ENCODE data around the gene TPX2. TPM values are rescaled to one million over a fixed set of nuclear protein-coding genes. Genes with fewer than 3 reads are reported as not detected.

TPX2 gene
- total RNA-seq, 1 donor: 18.5 TPM

DNA sequence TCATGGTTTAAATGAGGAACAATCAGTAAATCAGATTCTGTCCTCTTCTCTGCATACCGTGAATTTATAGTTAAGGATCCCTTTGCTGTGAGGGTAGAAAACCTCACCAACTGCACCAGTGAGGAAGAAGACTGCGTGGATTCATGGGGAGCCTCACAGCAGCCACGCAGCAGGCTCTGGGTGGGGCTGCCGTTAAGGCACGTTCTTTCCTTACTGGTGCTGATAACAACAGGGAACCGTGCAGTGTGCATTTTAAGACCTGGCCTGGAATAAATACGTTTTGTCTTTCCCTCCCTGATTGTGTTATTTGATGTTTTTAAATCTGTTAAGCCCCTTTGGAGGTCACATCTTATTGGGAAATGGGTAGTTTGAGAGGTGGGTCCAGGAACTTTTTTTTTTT lies 62.4 kb downstream of the TPX2 start:
- Histone ChIP-seq H3K9me3 (ENCODE audit: low read depth, low read length) (no peaks in the 10 kb centered on the region), H3K4me3 (ENCODE audit: insufficient read depth, low read length) (no peak overlapping the region), H3K4me2 (ENCODE audit: insufficient read depth, low read length) (no peak overlapping the region), H3K27me3 (ENCODE audit: insufficient read depth, low read length) (no peaks in the 10 kb centered on the region), H3K36me3 (ENCODE audit: insufficient read depth, low read length) (peaks cover 71% of the 10 kb centered on the region), H3K79me2 (ENCODE audit: insufficient read depth, low read length) (no peaks in the 10 kb centered on the region), H2AFZ (ENCODE audit: low read length) (no peak overlapping the region), H4K20me1 (ENCODE audit: insufficient read depth, low read length) (no peaks in the 10 kb centered on the region), H3K4me1 (ENCODE audit: insufficient read depth, low read length) (peaks cover 7% of the 10 kb centered on the region), H3K27ac (ENCODE audit: low read depth, low read length) (no peak overlapping the region)
- TF ChIP-seq, protein P1, sequence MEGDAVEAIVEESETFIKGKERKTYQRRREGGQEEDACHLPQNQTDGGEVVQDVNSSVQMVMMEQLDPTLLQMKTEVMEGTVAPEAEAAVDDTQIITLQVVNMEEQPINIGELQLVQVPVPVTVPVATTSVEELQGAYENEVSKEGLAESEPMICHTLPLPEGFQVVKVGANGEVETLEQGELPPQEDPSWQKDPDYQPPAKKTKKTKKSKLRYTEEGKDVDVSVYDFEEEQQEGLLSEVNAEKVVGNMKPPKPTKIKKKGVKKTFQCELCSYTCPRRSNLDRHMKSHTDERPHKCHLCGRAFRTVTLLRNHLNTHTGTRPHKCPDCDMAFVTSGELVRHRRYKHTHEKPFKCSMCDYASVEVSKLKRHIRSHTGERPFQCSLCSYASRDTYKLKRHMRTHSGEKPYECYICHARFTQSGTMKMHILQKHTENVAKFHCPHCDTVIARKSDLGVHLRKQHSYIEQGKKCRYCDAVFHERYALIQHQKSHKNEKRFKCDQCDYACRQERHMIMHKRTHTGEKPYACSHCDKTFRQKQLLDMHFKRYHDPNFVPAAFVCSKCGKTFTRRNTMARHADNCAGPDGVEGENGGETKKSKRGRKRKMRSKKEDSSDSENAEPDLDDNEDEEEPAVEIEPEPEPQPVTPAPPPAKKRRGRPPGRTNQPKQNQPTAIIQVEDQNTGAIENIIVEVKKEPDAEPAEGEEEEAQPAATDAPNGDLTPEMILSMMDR (IDR thresholded peaks at IDR 0.05; ENCODE audit: extremely low read depth, low read depth, low read length): no peak
- no peak for DNase-seq (ENCODE audit: insufficient read length, low spot score, missing footprints)

DNA sequence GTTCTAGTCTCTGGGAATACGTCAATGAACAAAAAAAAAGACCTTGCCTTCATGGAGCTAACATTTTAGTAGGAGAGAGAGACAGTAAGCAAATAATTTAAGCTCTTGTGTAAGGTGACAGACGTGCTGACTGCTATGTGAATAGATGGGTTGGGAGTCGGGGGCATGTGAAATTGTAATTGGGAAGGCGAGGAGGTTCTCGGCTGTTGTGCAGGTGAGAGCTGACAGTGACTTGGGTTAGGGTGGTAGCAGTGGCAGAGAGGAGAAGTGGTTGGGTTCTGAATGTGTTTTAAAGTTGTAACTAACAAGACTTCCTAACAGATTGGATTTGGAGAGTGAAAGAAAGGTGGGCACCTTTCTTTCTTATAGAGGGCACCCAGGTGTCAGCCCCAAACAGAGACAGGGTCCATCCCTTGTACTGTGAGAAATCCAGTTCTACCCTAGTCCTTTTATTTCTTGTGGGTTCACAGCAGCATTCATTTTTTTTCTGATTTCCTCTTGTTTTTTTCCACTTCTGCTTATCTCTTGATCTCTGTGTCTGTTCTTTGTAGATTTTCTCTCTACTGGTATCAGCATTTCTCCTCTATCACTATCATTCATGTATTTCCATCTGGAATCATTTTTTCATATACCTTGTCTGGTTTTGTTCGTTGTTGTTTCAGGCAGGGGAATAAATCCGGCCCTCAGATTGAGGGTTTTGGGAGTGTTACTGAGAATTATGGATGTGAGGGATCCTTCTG lies 64.6 kb downstream of the TPX2 start:
- TF ChIP-seq, protein P1 (IDR thresholded peaks at IDR 0.05; ENCODE audit: extremely low read depth, low read depth, low read length): no peak
- no peaks in the 10 kb centered on the region for H3K79me2 ChIP-seq (ENCODE audit: insufficient read depth, low read length)
- H4K20me1 ChIP-seq (ENCODE audit: insufficient read depth, low read length): no peaks in the 10 kb centered on the region
- no peak overlapping the region for H3K4me3 ChIP-seq (ENCODE audit: insufficient read depth, low read length)
- peaks cover 56% of the 10 kb centered on the region for H3K36me3 ChIP-seq (ENCODE audit: insufficient read depth, low read length)
- H2AFZ ChIP-seq (ENCODE audit: low read length): no peak overlapping the region
- no peaks in the 10 kb centered on the region for H3K4me1 ChIP-seq (ENCODE audit: insufficient read depth, low read length)
- DNase-seq (ENCODE audit: insufficient read length, low spot score, missing footprints): no peak
- H3K27me3 ChIP-seq (ENCODE audit: insufficient read depth, low read length): no peaks in the 10 kb centered on the region
- no peak overlapping the region for H3K27ac ChIP-seq (ENCODE audit: low read depth, low read length)
- no peak overlapping the region for H3K4me2 ChIP-seq (ENCODE audit: insufficient read depth, low read length)
- H3K9me3 ChIP-seq (ENCODE audit: low read depth, low read length): no peaks in the 10 kb centered on the region

DNA sequence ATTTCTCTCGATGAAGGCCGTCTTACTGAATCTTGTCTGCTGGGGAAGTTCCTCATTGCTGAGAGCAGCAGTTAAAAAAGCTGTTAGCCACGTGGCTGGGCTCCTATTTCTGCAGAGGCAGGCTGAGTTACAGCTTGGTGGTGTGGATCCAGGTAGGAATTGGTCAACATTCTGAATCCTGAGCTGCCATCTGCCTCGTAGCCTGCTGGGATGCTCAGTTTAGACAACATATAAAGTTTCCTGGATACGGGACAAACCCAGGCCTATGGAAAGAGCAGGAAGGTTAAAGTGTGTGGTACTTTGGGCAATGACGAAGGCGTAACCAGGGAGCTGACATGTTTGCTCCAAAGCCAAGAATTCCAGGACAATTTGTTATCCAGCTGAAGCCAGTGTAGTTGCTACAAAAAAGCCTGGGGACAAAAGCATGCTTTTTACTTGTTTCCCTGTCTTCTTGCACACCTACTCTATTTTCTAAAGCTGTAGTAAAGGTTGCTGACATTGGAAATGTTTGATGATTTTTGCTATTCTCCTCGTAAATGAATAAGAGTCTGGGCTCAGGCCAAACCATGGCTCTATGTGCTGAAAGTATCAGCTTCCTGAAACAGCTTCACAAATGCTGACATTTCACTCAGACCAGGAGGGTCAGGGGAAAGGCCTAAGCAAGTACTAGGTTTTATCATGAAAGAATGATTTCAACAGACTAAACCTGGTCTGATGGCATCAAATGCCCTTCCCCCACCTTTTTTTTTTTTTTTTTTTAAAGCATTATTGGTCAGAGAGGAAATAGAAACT lies 67.7 kb downstream of the TPX2 start:
- H4K20me1 ChIP-seq (ENCODE audit: insufficient read depth, low read length): no peaks in the 10 kb centered on the region
- no peaks in the 10 kb centered on the region for H3K9me3 ChIP-seq (ENCODE audit: low read depth, low read length)
- peak; percentile 65 for DNase-seq (ENCODE audit: insufficient read length, low spot score, missing footprints)
- no peaks in the 10 kb centered on the region for H3K27me3 ChIP-seq (ENCODE audit: insufficient read depth, low read length)
- peaks cover 38% of the 10 kb centered on the region for H3K36me3 ChIP-seq (ENCODE audit: insufficient read depth, low read length)
- H3K4me1 ChIP-seq (ENCODE audit: insufficient read depth, low read length): peaks cover 23% of the 10 kb centered on the region
- peak overlapping the region; percentile 0 for H3K27ac ChIP-seq (ENCODE audit: low read depth, low read length)
- H3K4me3 ChIP-seq (ENCODE audit: insufficient read depth, low read length): no peak overlapping the region
- no peak overlapping the region for H2AFZ ChIP-seq (ENCODE audit: low read length)
- no peak overlapping the region for H3K4me2 ChIP-seq (ENCODE audit: insufficient read depth, low read length)
- H3K79me2 ChIP-seq (ENCODE audit: insufficient read depth, low read length): no peaks in the 10 kb centered on the region
- TF ChIP-seq, protein P1 (IDR thresholded peaks at IDR 0.05; ENCODE audit: extremely low read depth, low read depth, low read length): no peak

DNA sequence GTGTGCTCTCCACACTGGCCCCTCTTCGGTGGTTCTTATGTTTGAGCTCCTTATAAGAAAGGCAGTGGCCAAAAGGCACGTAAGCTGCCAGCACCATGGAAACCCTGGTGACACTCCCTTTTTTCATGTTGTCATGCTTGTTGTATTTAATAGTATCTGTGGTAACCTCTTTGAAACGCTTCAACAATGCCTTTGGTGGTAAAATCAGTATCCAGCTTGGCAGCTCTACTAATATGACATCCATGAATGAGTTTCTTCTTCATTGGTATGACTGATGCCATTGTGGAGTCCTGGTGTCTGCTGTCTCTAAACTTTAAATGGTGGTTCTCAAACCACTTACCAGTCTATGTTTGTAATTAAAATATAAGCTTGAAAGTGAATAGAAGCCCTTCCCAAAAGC lies 69.4 kb downstream of the TPX2 start:
- Histone ChIP-seq H3K9me3 (ENCODE audit: low read depth, low read length) (no peaks in the 10 kb centered on the region), H2AFZ (ENCODE audit: low read length) (no peak overlapping the region), H3K4me2 (ENCODE audit: insufficient read depth, low read length) (no peak overlapping the region), H3K4me3 (ENCODE audit: insufficient read depth, low read length) (no peak overlapping the region), H3K4me1 (ENCODE audit: insufficient read depth, low read length) (peaks cover 33% of the 10 kb centered on the region), H3K36me3 (ENCODE audit: insufficient read depth, low read length) (peaks cover 25% of the 10 kb centered on the region), H3K27me3 (ENCODE audit: insufficient read depth, low read length) (no peaks in the 10 kb centered on the region), H3K79me2 (ENCODE audit: insufficient read depth, low read length) (no peaks in the 10 kb centered on the region), H4K20me1 (ENCODE audit: insufficient read depth, low read length) (no peaks in the 10 kb centered on the region), H3K27ac (ENCODE audit: low read depth, low read length) (peak overlapping the region; percentile 86)
- DNase-seq (ENCODE audit: insufficient read length, low spot score, missing footprints): no peak
- TF ChIP-seq, protein P1 (IDR thresholded peaks at IDR 0.05; ENCODE audit: extremely low read depth, low read depth, low read length): no peak
